Measurements from ENCODE around the gene VKORC1.

VKORC1 gene

DNA sequence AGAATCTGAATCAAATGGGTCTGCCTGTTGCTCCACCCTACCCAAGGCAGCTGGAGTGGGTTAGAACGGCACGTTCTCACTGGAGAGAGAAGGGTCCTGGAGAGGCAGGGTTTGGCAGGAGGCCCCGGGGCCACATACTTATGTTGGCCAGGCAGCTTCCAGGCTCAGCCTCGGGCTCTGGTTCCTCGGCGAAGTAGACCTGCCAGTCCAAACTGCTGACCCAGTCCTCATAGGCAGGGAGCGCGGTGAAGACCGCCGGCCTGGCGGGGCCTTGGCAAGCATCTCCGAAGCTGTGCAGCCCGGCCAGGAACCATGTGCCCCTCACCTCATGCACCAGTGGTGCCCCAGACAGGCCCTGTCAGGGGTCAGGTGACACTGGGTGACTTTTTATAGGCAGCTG lies 10.6 kb downstream of the VKORC1 start:
- TF ChIP-seq, protein P1, sequence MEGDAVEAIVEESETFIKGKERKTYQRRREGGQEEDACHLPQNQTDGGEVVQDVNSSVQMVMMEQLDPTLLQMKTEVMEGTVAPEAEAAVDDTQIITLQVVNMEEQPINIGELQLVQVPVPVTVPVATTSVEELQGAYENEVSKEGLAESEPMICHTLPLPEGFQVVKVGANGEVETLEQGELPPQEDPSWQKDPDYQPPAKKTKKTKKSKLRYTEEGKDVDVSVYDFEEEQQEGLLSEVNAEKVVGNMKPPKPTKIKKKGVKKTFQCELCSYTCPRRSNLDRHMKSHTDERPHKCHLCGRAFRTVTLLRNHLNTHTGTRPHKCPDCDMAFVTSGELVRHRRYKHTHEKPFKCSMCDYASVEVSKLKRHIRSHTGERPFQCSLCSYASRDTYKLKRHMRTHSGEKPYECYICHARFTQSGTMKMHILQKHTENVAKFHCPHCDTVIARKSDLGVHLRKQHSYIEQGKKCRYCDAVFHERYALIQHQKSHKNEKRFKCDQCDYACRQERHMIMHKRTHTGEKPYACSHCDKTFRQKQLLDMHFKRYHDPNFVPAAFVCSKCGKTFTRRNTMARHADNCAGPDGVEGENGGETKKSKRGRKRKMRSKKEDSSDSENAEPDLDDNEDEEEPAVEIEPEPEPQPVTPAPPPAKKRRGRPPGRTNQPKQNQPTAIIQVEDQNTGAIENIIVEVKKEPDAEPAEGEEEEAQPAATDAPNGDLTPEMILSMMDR (IDR thresholded peaks at IDR 0.05) = no peak
- no peaks in the 10 kb centered on the region for H3K9me3 ChIP-seq
- H3K27ac ChIP-seq = no peak overlapping the region
- H3K36me3 ChIP-seq = peaks cover 22 to 98% (median 82%) of the 10 kb centered on the region in 3 donors
- DNase-seq = no peak
- H3K4me3 ChIP-seq = no peak overlapping the region
- intact Hi-C loops (cut with DNase I; ENCODE audit: low total_unique reads) = no loop called here
- no peaks in the 10 kb centered on the region for H3K27me3 ChIP-seq
- H3K4me1 ChIP-seq = peaks cover 0 to 12% (median 7%) of the 10 kb centered on the region in 4 donors

DNA sequence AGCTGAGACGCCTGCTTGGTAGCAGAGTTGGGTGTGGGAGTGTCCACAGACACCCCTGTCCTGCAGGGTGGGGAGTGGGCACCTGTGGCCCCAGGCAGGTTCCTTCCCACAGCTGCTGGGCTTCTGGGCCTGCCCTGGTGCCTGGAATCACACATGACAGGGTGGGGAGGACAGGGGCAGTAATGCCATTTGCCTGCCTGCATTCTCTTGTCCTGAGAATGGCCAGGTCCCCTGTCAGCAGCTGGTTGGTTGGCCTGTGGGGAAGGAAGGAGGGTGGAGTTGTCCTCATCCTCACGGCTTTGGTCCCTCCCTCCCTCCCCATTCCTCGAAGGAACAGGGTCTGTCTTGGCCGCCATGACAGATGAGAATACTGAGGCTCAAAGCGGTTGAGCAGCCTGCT lies 11.0 kb downstream of the VKORC1 start:
- peaks cover 0 to 12% (median 7%) of the 10 kb centered on the region in 4 donors for H3K4me1 ChIP-seq
- no peak overlapping the region for H3K27ac ChIP-seq
- no peak overlapping the region for H3K4me3 ChIP-seq
- peaks cover 27 to 99% (median 86%) of the 10 kb centered on the region in 3 donors for H3K36me3 ChIP-seq
- intact Hi-C loops (cut with DNase I; ENCODE audit: low total_unique reads) = no loop called here
- H3K9me3 ChIP-seq = no peaks in the 10 kb centered on the region
- no peaks in the 10 kb centered on the region for H3K27me3 ChIP-seq
- TF ChIP-seq, protein P1 (IDR thresholded peaks at IDR 0.05) = no peak
- DNase-seq = no peak

DNA sequence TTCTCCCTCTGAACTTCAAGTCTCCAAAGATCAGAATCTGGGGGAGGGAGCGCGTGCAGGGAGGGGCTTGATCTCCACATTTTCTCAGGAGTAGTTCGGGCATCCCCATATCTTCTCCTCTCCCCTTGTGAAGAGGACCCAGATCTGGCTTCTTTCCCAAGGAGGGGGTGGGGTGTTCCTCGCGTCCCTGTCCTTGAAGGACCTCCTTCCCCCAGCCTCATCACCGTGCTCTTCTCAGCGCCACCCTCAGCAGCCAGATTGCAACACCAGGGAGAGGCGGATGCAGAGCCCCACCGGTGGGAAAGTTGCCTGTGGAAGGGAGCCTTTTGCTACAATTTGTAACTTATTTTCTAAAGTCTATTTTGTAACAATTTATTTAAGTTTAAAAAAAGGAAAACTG lies 11.5 kb downstream of the VKORC1 start:
- TF ChIP-seq, protein P1 (IDR thresholded peaks at IDR 0.05) = no peak
- no peak for DNase-seq
- no peaks in the 10 kb centered on the region for H3K27me3 ChIP-seq
- H3K4me3 ChIP-seq = no peak overlapping the region
- intact Hi-C loops (cut with DNase I; ENCODE audit: low total_unique reads) = no loop called here
- H3K36me3 ChIP-seq = peaks cover 31 to 99% (median 91%) of the 10 kb centered on the region in 3 donors
- no peak overlapping the region for H3K27ac ChIP-seq
- peaks cover 0 to 12% (median 7%) of the 10 kb centered on the region in 4 donors for H3K4me1 ChIP-seq
- no peaks in the 10 kb centered on the region for H3K9me3 ChIP-seq

DNA sequence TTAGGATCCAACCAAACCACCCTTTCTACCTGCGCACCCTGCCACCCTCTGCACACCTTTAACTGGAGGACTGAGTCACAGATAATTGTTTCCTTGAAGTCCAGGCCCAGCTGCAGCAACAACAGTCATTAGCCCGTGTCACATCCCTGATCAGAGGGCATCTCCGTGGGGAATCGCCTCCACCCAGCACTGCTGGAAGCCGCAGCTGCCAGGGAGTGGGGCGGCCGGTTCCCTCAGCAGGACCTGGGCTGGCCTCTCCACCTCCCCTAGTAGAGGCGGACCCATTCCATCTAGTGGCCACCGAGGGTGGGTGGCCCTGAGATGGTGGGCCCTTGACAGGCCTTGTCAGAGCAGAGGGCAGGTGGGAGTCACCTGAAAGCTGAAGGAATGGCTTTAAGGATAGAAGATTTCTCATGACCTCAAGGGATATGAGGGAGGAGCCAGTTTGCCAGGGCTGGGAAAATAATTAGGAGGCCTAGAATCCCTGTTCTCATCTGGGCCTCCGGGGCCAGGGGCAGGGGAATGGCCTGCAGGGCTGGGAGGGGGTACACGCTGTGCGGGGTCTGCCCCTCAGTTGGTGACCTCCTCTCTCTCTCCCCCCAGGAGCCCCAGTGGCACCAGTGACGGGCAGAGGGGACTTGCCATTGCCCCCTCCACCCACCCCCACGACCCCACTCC lies 12.1 kb downstream of the VKORC1 start:
- no peaks in the 10 kb centered on the region for H3K27me3 ChIP-seq
- TF ChIP-seq, protein P1 (IDR thresholded peaks at IDR 0.05) = no peak
- intact Hi-C loops (cut with DNase I; ENCODE audit: low total_unique reads) = no loop called here
- peaks cover 0 to 12% (median 7%) of the 10 kb centered on the region in 4 donors for H3K4me1 ChIP-seq
- H3K4me3 ChIP-seq = no peak overlapping the region
- DNase-seq = no peak
- H3K9me3 ChIP-seq = no peaks in the 10 kb centered on the region
- peaks cover 36 to 99% (median 91%) of the 10 kb centered on the region in 3 donors for H3K36me3 ChIP-seq
- no peak overlapping the region for H3K27ac ChIP-seq

DNA sequence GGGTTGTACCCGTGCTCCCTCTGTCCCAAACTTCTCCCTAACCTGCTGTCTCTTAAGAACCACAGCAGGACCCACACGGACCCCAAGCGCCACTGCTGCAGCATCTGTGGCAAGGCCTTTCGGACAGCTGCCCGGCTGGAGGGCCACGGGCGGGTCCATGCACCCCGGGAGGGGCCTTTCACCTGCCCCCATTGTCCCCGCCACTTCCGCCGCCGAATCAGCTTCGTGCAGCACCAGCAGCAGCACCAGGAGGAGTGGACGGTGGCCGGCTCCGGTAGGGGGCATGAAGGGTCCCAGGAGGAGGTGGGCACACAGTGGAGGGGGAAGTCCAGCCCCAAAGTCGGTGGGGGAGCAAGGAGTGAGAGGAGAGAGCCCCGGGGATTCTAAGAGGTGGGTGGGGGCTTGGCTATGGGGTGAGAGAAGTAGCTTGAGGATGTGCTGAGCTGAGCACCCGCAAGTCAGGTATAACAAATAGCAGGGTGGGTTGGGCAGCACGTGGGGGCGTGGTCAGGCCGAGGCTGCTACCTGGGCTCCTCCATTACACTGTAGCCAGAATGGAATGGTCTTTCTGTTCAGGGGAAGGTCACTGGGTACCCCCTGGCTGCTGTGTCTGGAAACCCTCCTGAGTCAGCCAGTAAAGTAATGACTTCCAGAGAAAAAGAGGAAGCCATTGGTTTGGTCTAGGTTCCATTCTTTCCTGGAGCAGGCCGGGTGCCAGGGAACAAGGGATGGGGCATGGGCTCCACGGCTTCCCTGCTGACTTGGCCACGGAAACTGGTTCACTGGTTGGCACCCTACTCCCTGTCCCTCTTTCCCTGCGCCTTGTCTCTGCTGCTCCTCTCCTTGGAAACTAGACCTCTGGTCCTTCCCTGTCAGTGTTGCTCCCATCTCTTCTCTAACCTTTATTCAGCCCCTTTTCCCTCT lies 12.9 kb downstream of the VKORC1 start:
- intact Hi-C loops (cut with DNase I; ENCODE audit: low total_unique reads) = no loop called here
- H3K27ac ChIP-seq = no peak overlapping the region
- H3K4me1 ChIP-seq = peaks cover 0 to 12% (median 7%) of the 10 kb centered on the region in 4 donors
- no peaks in the 10 kb centered on the region for H3K27me3 ChIP-seq
- no peak overlapping the region for H3K4me3 ChIP-seq
- peaks cover 43 to 99% (median 91%) of the 10 kb centered on the region in 3 donors for H3K36me3 ChIP-seq
- DNase-seq = no peak
- no peaks in the 10 kb centered on the region for H3K9me3 ChIP-seq
- TF ChIP-seq, protein P1 (IDR thresholded peaks at IDR 0.05) = no peak

Measured in tibial artery (tissue), 4 donors.